K562 (cell line): ENCODE measurements around the gene SLC2A10. TPM values are rescaled to one million over a fixed set of nuclear protein-coding genes. Genes with fewer than 3 reads are reported as not detected.
A peak's percentile ranks its signal among the peaks of the same experiment; 100 is the strongest.

Source experiments
- CCNT2 ChIP-seq: IDR thresholded peaks from 2 replicates; pipeline ENCODE4 v1.6.1; 2011; ENCODE audit warnings: borderline replicate concordance, low read depth, mild to moderate bottlenecking, moderate library complexity, mixed read lengths, low read length; ENCODE audit not compliant: insufficient read length; ENCODE audit errors: extremely low read depth
- EGR1 ChIP-seq: fragments of 450-650 bp; conservative IDR thresholded peaks from 2 replicates; pipeline ENCODE4 v1.6.1; 2017; ENCODE audit warnings: mild to moderate bottlenecking
- FOXA1 ChIP-seq: fragments of 450-650 bp; IDR thresholded peaks from 2 replicates; pipeline ENCODE4 v1.6.1; 2016; ENCODE audit warnings: mild to moderate bottlenecking, borderline replicate concordance
- HDAC1 ChIP-seq, 2 experiments: fragments of 450-650 bp; IDR thresholded peaks; 2 replicates each; pipeline ENCODE4 v1.6.1; 2016 to 2017; ENCODE audit warnings: inconsistent platforms in 1 of 2, mild to moderate bottlenecking in 1 of 2, moderate library complexity in 1 of 2
- MTA2 ChIP-seq: fragments of 450-650 bp; IDR thresholded peaks from 2 replicates; pipeline ENCODE4 v1.6.1; 2016; ENCODE audit warnings: low read depth
- NFE2L1 ChIP-seq: fragments of 450-650 bp; IDR thresholded peaks from 2 replicates; pipeline ENCODE4 v1.6.1; 2016; ENCODE audit warnings: missing genetic modification characterization, low read depth, mild to moderate bottlenecking, missing compliant biosample characterization, moderate library complexity, borderline replicate concordance
- NFRKB ChIP-seq: fragments of 450-650 bp; IDR thresholded peaks from 2 replicates; pipeline ENCODE4 v1.6.1; 2016; ENCODE audit warnings: low read depth
- POLR2A ChIP-seq: fragments of 450-650 bp; conservative IDR thresholded peaks from 2 replicates; pipeline ENCODE4 v1.6.1; 2016
- RBBP5 ChIP-seq: fragments of 200-600 bp; sonication (generic); IDR thresholded peaks from 2 replicates; pipeline ENCODE4 v1.6.1; 2012; ENCODE audit warnings: borderline replicate concordance, mild to moderate bottlenecking, low read length, control low read depth, inconsistent platforms; ENCODE audit not compliant: insufficient read depth, poor library complexity, severe bottlenecking
- RBFOX2 ChIP-seq: fragments of 200-400 bp; formaldehyde crosslinking; IDR thresholded peaks from 2 replicates; pipeline ENCODE4 v1.6.1; 2017; ENCODE audit warnings: low read depth, mild to moderate bottlenecking, low read length, moderate library complexity
- SMAD2 ChIP-seq: fragments of 150-350 bp; IDR thresholded peaks from 2 replicates; pipeline ENCODE4 v1.6.1; 2014; ENCODE audit warnings: low read depth, mild to moderate bottlenecking, low read length
- TAF1 ChIP-seq: IDR thresholded peaks from 2 replicates; pipeline ENCODE4 v1.6.1; 2011; ENCODE audit warnings: mild to moderate bottlenecking, low read length, moderate library complexity; ENCODE audit not compliant: insufficient read depth, control insufficient read depth, severe bottlenecking; ENCODE audit errors: extremely low read depth
- TRIM28 ChIP-seq: fragments of 450-650 bp; IDR thresholded peaks from 2 replicates; pipeline ENCODE4 v1.6.1; 2017
- ZFX ChIP-seq: sonication (generic); formaldehyde crosslinking; IDR thresholded peaks from 2 replicates; pipeline ENCODE4 v1.8.0; 2022; ENCODE audit warnings: mild to moderate bottlenecking, missing genetic modification reagents, moderate library complexity
- ZNF23 ChIP-seq: fragments of 250-450 bp; sonication (Bioruptor Pico); IDR thresholded peaks from 2 replicates; pipeline ENCODE4 v1.4.0; 2020; ENCODE audit warnings: mild to moderate bottlenecking
- polyA plus RNA-seq, 8 experiments: library from polyadenylated mRNA; depleted of rRNA in 4 of 8; stranded (reverse) in 5 of 8; unstranded in 3 of 8; fragments of >200 nt; fragmentation: Nextera tagmentation in 2 of 8; fragmentation: Illumina TruSeq in 1 of 8; extraction: Ambion mirVana in 2 of 8; extraction: Trizol in 1 of 8; gene quantifications; 2 replicates each; pipeline versions ENCODE4 v1.2.1 to v1.2.3, GENCODE V29; 2011 to 2014; ENCODE audit warnings: inconsistent platforms in 1 of 8, missing spikeins in 1 of 8
- total RNA-seq, 7 experiments: library from RNA; depleted of rRNA in 6 of 7; stranded (reverse); fragments of >200 nt in 6 of 7; fragmentation: Illumina TruSeq in 2 of 7; extraction: Trizol in 2 of 7; gene quantifications; 2 replicates each; pipeline versions ENCODE4 v1.2.1 to v1.2.3, GENCODE V29; 2011 to 2021; ENCODE audit warnings: low replicate concordance in 1 of 7
- TF ChIP-seq, protein P1 (sequence below): fragments of 200-800 bp; sonication (Bioruptor generic); IDR thresholded peaks from 2 replicates; pipeline ENCODE4 v1.6.1; 2016; ENCODE audit warnings: missing genetic modification characterization, missing compliant biosample characterization
- TF ChIP-seq, protein P2 (sequence below): fragments of 450-650 bp; IDR thresholded peaks from 2 replicates; pipeline ENCODE4 v1.6.1; 2018; ENCODE audit warnings: mild to moderate bottlenecking, low read depth; ENCODE audit not compliant: partially characterized antibody
- TF ChIP-seq, protein P3 (sequence below): fragments of 450-650 bp; IDR thresholded peaks from one replicate; pipeline ENCODE4 v1.6.1; 2018; ENCODE audit warnings: mild to moderate bottlenecking, moderate library complexity; ENCODE audit not compliant: partially characterized antibody
- TF ChIP-seq, protein P4 (sequence below), 2 experiments: fragments of 450-650 bp in 1 of 2; sonication (generic) in 1 of 2; formaldehyde crosslinking; conservative IDR thresholded peaks; 2 replicates each; pipeline versions ENCODE4 v1.4.0 to v1.8.1; 2020 to 2022; ENCODE audit warnings: mild to moderate bottlenecking in 1 of 2, missing genetic modification reagents in 1 of 2

SLC2A10 gene
- total and polyA plus RNA-seq, 9 of the 15 experiments (the other 6 are each of a cell fraction or from before 2014, with no cell fraction given), result 0.01 to 1.8 (median 0.10) TPM

DNA sequence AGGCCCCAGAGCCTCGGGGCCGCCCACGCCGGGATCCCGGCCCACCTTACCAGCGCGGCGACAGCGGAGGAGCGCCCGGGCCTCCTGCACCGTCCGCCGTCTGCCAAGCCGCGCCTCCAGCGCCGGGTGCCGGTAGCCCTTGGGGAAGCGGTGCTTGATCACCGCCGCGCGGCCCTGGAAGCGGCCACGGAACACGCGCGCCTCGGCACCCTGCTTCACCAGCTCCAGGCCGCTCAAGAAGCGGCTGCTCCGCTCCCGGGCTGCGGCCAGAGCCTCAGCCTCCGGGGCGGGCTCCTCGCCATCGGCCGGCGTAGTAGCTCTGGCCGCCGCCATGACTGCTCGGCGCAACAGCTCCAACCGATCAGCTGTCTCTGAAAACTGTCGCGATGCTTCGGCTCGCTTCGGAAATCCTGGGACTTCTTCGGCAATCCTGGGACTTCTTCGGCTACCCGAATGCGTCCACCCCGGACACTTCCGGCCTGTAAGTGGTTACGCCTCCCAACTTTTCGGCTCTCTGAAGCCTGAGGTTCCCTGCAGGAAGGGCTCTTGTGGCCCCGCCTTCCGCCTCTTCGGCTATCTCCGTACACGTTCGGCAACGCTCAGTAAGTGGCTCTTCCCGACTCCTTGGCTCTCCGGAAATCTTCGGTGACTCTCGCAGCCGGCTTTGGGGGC, 20.2 kb upstream of the SLC2A10 start, which contains the start of gene TP53RK (continued):
- TF ChIP-seq, protein P1, sequence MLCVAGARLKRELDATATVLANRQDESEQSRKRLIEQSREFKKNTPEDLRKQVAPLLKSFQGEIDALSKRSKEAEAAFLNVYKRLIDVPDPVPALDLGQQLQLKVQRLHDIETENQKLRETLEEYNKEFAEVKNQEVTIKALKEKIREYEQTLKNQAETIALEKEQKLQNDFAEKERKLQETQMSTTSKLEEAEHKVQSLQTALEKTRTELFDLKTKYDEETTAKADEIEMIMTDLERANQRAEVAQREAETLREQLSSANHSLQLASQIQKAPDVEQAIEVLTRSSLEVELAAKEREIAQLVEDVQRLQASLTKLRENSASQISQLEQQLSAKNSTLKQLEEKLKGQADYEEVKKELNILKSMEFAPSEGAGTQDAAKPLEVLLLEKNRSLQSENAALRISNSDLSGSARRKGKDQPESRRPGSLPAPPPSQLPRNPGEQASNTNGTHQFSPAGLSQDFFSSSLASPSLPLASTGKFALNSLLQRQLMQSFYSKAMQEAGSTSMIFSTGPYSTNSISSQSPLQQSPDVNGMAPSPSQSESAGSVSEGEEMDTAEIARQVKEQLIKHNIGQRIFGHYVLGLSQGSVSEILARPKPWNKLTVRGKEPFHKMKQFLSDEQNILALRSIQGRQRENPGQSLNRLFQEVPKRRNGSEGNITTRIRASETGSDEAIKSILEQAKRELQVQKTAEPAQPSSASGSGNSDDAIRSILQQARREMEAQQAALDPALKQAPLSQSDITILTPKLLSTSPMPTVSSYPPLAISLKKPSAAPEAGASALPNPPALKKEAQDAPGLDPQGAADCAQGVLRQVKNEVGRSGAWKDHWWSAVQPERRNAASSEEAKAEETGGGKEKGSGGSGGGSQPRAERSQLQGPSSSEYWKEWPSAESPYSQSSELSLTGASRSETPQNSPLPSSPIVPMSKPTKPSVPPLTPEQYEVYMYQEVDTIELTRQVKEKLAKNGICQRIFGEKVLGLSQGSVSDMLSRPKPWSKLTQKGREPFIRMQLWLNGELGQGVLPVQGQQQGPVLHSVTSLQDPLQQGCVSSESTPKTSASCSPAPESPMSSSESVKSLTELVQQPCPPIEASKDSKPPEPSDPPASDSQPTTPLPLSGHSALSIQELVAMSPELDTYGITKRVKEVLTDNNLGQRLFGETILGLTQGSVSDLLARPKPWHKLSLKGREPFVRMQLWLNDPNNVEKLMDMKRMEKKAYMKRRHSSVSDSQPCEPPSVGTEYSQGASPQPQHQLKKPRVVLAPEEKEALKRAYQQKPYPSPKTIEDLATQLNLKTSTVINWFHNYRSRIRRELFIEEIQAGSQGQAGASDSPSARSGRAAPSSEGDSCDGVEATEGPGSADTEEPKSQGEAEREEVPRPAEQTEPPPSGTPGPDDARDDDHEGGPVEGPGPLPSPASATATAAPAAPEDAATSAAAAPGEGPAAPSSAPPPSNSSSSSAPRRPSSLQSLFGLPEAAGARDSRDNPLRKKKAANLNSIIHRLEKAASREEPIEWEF (CRISPR knock-in tag), result no peak
- no peak for TF ChIP-seq FOXA1
- no peak for TF ChIP-seq MTA2
- TF ChIP-seq, protein P2, sequence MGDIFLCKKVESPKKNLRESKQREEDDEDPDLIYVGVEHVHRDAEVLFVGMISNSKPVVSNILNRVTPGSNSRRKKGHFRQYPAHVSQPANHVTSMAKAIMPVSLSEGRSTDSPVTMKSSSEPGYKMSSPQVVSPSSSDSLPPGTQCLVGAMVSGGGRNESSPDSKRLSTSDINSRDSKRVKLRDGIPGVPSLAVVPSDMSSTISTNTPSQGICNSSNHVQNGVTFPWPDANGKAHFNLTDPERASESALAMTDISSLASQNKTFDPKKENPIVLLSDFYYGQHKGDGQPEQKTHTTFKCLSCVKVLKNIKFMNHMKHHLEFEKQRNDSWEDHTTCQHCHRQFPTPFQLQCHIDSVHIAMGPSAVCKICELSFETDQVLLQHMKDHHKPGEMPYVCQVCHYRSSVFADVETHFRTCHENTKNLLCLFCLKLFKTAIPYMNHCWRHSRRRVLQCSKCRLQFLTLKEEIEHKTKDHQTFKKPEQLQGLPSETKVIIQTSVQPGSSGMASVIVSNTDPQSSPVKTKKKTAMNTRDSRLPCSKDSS, result no peak
- peak; percentile 85 for TF ChIP-seq TAF1
- peak; percentile 94 for TF ChIP-seq RBBP5
- peak; percentile 69; the same call in 1 of the 2 replicates for TF ChIP-seq NFRKB
- TF ChIP-seq CCNT2, result peak; percentile 69
- peak in 1 of 2 experiments; percentile 90; a peak in 2 of 4 replicates for TF ChIP-seq HDAC1 (IDR thresholded peaks at IDR 0.05)
- TF ChIP-seq, protein P3, sequence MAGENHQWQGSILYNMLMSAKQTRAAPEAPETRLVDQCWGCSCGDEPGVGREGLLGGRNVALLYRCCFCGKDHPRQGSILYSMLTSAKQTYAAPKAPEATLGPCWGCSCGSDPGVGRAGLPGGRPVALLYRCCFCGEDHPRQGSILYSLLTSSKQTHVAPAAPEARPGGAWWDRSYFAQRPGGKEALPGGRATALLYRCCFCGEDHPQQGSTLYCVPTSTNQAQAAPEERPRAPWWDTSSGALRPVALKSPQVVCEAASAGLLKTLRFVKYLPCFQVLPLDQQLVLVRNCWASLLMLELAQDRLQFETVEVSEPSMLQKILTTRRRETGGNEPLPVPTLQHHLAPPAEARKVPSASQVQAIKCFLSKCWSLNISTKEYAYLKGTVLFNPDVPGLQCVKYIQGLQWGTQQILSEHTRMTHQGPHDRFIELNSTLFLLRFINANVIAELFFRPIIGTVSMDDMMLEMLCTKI, result no peak
- no peak for TF ChIP-seq TRIM28
- TF ChIP-seq ZNF23 (CRISPR knock-in tag), result no peak
- peak; percentile 99 for TF ChIP-seq RBFOX2
- TF ChIP-seq EGR1, result peak; percentile 85
- no peak for TF ChIP-seq SMAD2
- TF ChIP-seq NFE2L1, result no peak
- TF ChIP-seq, protein P4, sequence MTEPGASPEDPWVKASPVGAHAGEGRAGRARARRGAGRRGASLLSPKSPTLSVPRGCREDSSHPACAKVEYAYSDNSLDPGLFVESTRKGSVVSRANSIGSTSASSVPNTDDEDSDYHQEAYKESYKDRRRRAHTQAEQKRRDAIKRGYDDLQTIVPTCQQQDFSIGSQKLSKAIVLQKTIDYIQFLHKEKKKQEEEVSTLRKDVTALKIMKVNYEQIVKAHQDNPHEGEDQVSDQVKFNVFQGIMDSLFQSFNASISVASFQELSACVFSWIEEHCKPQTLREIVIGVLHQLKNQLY (CRISPR knock-in tag; conservative IDR thresholded peaks at IDR 0.05), result 0 out of 4 replicates have a peak, but pooled peaks of 1 of the 2 experiments have one; percentile 30
- TF ChIP-seq ZFX (CRISPR knock-in tag), result peak; percentile 92
- peak; percentile 89 for TF ChIP-seq POLR2A
